GM18499 (cell line): ENCODE results near the gene RELA.

ENCODE experiments used
- ATAC-seq: cut with Tn5 transposase; IDR thresholded peaks from one replicate; pipeline ENCODE4 v1.9.1; 2021; ENCODE audit warnings: moderate number of reproducible peaks; ENCODE audit not compliant: insufficient read depth, unreplicated experiment

The RELA gene

DNA sequence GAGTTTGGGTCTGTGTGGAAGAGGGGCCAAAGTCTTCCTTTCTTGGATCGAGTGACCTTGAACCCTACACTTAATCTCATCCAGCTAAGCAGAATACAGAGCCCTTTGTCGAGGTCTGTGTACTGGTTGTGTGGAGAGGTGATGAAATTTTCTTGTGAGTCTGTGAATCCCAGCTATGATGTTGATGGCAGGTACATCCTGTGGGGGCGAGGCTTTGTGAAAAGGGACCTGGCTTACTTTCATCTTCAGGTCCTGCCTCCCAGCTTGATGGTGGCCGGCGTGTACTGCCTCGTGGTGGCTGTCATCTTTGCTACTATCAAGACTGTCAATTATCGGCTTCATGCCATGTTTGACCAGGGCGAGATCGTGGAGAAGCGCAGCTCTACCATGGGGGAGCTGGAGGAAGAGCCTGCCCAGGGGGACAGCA is 46.1 kb downstream of the RELA start:
- ATAC-seq: no peak

- no peak for ATAC-seq
These were observed 46.7 kb downstream of the RELA start for GRCh38 chr11:65615950-65616574.

DNA sequence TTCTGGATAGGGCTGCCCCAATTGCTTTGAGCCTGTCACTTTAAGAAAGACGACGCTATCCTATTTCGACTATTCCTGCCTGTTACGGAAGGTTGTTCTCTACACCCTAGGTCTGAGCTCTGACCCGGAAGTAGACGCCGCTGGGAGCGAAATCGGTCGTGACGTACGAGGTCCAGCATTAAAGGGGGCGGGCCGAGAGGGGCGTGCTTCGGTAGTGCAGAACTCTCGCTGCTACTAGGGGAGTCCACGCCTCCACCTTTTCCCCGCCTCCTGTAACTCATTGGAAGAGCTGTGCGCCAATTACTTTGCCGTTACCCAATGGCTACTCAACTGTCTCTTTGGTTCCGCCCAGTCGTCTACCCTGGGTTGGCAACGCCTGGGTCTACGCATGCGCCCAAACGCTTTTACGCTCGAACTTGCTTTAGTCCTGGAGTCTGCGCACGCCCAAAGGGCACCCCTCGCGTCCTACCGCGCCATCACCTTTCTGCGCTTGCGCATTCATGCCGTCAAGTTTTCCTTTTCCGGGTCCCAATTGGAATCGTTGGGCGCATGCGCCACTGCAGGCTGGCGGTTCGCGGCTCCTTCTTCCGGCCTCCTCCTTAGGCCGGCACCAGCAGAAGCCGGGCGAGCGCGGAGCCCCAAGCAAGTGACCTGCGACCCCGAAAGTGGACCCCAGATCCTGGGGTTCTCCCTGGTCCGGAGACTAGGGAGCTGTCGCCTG is 47.3 kb downstream of the RELA start, which contains the start of gene PCNX3:
TSS of gene PCNX3 (plus strand) at position 548 of the 721 bp plus-strand sequence. CDS start 536 bp downstream, outside the sequence.
- peak; percentile 68 for ATAC-seq

DNA sequence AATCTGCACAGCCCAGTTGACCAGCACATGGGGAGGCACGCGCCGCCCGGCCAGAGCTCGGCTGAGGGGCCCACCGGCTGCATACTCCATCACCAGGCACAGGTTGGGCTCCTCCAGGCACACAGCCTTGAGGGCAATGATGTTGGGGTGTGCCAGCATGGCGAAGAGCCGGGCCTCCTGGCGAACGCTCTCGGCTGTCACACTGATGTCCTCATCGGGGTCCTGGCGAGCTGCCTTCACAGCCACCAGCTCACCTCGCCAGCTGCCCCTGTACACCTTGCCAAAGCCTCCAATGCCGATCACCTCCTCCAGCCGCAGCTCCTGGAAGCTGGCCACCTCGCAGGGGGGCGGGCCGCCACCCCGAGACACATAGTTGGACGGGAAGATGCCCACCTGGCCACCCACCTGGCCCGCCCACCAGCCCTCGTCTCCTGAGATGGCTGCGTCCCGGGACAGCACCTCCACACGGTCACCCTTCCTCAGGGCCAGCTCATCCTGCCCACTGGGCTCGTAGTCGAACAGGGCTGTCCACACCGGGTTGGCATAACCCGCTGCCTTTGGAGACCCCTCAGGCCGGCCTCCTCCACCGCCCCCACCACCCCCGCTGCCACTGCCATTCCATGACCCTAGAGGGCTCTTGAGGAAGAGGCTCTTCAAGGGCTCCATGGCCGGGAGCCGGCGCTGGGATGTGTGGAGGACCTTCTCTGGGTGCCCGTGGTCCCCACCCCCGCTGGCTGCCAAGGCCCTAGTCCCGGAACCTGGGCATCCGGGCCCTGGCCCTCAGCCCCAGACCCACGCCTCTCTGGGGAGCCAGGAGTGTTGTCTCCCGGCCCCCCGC is 49.4 kb downstream of the RELA start:
- no peak for ATAC-seq

DNA sequence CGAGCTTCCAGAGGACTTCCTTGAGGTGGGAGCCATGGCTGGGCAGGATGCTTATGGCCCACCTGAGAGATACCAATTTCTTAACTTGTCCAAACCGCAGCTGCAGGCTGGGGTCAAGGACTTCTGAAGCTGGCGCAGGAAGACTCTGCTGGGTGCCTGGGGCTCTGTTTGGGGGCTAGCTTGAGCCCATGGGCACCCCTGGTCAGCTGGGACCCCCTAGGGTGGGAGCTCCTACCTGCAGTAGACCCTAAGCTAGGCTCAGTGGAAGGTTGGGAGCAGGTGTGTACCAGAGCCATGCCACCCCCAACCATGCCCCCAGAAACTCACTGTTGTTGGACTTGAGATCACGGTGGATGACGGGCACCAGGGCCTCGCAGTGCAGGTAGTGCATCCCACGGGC is 50.0 kb downstream of the RELA start:
- no peak for ATAC-seq

DNA sequence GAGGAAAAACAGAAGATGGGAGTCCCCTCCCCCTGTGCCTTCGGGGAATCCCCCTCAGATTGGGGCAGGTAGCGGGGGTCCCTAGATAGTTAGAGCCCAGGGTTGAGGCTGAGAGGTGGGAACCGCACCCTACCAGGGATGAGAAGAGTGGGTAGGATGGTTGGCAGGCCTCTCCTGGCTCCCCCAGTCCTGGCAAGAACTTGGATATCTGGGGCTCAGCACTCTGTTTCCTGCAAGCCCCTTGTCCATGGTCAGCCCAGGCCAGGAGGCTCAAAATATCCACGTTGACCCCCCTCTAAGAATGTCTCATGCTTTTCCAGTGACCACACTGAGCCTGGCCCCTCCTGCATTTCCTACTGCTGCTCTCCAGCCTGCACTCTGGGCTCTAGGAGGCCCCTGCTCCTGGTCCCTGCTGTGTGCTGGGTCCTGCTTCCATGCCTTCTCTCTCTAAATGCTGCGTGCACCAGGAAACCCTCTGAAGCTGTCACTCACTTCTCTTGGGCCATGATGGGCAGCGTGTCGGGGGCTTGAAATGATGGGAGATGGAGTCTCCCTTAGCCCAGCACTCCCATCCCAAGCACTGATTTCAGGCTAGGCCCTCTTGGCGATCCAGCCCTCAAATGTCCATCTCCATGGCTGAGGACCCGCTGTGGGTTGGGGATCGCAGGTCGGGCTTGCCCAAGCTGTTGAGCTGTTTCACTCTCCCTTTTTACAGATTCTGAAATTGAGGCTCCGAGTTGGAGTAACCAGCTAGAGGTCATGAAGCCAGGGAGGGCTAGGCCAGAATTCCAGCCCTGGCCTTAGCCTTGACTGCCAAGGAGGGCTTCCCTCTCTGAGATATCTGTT is 50.7 kb downstream of the RELA start:
- ATAC-seq: no peak

DNA sequence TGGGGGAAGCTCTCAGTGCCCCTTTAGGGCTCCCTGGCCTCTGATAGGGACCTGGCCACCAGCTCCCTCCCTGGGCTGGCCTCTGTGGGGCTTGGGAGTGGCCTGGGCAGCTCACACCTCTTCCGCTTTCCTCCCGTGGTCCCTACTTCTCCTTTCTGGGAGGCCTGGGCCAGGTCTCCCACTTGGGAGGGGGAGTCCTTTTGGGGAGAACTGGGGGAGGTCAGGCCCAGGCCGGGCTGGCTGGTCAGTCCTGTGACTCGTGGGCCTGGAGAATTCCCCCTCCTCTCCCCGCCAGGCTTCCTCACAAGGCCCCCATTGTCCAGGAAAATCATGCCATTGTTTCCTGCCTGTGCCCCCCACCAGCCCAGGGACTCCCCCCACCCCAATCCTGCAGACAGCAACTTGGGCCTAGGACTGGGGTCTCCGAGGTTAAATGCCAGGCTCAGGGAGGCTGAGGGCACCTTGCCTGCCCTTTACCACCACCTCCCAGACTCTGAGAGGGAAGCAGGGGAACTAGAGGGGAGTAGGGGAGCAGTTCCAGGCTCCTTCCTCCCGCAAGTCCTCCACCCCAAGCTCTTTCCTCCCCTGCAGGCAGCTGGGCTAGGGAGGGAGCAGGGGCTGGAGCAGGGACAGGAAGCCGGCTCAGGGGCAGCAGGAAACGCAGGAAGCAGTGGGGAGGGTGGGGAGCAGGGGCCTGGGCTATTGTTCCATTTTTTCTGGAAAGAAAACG is 51.5 kb downstream of the RELA start:
- no peak for ATAC-seq

GRCh38 chr11:65610404-65610803 is 52.3 kb downstream of the RELA start:
- ATAC-seq: no peak

GRCh38 chr11:65609665-65610064 is 53.1 kb downstream of the RELA start:
- ATAC-seq: no peak

DNA sequence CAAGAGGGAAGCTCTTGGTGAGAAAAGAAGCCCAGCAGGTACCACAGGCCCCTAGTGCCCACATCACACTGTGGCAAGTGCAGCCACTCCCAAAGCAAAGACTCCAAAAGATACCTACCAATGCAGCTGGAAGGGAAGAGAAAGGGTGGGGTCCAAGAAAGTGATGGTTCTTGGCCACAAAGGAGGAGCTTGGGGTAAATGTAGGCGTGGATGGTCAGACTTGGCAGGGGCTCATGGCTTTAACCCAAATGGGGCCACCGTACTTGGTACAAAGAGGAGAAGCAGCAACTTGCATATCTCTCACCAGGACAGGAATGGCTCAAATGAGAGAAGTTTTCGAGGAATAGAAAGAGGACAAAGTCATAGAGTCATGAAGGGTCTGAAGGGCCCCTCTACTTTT is 53.5 kb downstream of the RELA start:
- ATAC-seq: no peak

DNA sequence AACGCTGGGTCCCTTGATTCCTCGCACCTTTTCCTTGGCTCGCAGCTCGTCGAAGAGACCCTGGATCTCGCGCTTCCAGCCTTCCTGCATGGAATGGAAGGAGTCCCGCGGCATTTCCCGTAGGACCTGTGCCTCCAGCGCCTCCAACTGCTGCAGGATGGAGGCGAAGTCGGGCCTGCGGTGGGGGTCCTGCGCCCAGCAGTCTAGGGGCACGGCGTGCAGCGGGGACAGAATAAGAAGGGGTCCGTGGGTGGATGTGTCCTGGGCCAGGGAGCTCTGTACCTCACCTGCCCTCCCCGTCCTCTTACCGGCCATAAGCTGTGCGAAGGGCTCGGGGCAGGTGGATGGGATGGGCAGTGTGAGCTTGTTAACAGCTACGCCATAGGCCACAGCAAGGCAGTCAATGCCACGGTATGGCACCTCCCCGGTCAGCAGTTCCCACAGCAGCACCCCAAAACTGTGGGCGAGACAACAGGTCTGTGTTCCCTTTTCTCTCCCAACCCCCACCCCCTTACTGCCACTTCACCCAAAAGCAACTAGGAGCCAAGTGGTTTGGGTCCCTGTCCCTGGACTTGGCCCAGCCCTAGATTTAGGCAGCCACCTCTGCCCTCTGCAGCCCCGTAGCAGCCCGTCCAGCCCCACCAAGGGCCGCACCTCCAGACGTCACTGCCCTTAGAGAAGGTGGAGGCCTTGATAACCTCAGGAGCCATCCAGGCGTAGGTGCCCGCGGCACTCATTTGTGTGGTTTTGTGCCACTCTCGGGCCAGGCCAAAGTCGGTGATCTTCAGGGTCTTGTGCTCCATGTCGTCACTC is 54.9 kb downstream of the RELA start:
- ATAC-seq: no peak

- ATAC-seq: no peak
These were observed 55.7 kb downstream of the RELA start for GRCh38 chr11:65606876-65607613.

GRCh38 chr11:65604258-65604657 is 58.5 kb downstream of the RELA start:
- ATAC-seq: no peak
